HG02981 (cell line): ENCODE data around the gene OSBPL3.
"Not testable (repeated sequence)": the region's sequence is repeated elsewhere in the genome, so short reads cannot be mapped to it uniquely, and the experiment has no call there.

Experiments
- ATAC-seq: cut with Tn5 transposase; IDR thresholded peaks from one replicate; pipeline ENCODE4 v1.9.1; 2021; ENCODE audit warnings: mild to moderate bottlenecking, moderate library complexity; ENCODE audit not compliant: unreplicated experiment

OSBPL3 gene

DNA sequence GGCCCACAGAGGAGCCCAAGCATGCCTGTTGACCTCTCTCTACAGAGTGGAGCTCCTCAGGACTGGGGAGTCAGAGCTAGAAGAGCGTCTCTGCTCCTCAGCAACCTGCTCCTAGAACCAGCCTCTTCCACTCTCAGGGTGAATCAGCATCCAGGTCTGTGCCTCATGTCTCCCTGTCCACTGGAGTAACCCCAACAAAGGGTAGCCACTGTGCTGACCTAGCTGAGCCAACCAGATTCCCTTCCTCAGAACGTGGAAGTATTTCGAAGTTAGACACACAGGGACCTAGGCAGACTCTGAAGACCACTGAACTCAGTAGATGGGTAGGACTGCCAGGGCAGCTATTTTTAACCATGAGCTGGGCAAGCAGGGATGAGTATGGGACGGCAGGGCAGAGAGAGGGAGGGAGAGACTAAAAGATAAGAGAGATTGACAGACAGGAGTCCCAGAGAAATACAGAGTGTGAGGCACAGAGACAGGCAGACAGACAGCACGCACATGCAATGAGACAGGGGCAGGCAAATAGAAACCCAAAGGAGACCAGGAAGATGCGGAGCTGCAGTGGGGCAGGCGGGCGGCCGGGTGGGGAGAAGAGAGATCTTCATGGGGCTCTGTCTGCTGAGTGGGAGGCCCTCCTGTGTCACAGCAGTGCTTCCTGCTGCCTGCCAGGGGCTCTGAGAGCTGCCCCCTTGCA, 56.7 kb downstream of the OSBPL3 start:
- no peak for ATAC-seq

DNA sequence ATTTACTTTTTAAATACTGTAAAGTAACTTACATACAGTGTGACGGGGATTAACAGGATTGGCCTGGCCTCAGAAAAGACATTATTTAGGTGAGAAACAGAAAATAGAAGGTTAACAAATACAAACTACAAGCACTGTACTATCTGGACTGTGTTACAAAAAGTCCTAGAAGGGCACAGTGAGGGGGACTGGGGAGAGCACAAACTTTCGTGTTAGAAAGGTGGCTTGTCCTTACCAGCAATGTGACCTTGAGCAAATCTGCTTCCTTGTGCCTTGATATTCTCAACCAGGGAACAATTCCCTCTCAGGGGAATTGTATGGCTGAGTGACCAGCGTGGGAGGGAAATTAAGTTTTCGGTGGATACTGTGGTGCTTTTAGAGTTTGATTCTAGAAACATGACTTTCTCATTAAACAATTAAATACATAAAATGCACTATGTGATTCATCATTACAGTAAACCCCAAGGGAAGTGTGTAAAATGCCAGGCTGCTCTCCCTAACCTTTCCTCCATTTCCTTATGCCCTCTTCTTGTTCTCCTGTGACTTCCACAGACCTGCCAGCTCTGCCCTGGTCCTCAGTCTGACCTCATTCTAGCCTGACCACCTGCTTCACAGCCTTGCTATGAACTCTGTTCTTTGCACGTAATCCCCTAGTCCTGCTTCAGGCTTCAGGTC, 57.7 kb downstream of the OSBPL3 start:
- ATAC-seq = no peak

DNA sequence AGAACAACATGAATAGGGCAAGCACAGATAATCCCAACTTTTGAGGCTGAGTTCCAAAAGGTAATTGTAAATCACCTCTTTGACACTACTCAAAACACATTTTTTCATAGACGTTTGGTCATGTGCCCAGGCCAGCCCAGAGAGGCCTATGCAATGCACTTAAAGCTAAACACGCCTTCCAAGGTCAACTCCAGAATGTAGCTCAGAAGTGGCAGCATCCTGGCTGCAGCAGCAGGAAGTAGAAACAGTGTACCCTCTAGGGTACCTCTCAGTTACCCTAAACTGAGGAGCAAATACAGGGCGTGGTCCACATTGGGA, 58.7 kb downstream of the OSBPL3 start:
- no peak for ATAC-seq

DNA sequence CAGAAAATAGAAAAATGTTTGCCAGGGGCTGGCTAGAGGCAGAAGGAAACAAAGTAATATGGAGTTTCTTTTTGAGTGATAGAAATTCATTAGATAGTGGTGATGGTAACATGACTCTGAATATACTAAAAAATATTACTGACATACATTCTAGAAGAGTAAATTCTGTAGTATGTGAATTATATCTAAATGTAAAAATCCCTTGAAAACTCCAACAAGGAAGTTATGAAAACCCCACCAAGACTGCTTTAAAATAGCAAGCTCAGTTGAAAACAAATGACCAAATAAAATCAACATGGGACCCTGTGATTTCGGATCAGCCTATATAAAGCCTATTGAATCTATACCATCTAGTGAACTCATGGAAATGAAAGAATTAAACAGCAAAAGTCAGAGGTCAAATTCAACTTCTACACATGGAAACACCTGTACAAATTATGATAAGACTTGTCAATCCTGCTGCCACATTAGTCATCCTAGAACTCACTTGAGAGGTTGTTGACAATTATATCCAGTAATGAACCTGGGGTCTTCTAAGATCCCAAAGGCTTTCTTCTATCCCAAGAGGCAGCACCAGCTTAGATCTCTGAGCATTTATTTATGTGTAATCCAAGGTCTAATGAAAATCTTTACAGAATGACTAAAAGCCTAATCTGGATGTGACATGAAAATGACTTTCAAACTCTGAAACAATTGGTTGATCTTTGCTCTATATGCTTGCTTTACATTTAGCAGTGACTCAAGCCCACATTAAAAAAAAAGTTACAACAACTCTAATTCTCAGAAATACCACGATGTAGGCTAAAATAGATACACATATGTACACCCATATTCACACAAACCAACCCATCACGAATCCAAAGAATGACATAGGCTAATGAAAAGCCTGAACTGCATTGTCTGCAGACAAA, 59.3 kb downstream of the OSBPL3 start:
- no peak for ATAC-seq

DNA sequence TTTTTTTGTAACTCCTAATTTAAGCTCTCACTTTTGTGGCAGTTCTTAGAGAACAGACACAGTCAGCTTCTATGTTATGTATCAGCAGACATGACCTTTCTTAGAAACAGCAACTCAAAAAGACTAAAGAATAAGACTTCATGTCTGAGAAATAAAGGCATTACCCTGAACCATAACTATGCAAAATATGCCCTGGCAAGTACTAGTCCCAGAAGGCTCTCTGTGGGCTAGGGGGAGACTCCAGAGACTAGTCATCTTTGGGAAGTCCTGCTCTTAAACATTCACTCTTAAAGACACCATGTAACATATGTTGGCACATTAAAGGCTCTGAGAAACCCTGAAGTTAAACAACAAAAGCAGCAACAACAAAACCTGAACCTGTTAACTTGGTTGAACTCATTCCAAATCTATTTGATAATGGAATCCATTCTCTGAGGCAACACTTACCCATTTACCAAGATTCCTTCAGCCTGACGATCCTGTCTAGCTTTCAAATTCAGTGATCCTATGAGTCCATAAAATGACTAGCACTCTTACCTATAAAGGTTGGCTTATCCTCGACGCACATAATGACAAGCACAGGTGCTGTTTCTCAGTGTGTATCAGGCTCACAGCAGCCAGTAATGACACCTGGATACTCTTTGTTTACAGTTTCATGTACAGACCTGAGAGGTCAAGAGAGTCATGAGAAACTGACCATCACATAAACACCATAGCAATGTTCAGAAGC, 62.3 kb downstream of the OSBPL3 start:
- ATAC-seq = peak; percentile 36

DNA sequence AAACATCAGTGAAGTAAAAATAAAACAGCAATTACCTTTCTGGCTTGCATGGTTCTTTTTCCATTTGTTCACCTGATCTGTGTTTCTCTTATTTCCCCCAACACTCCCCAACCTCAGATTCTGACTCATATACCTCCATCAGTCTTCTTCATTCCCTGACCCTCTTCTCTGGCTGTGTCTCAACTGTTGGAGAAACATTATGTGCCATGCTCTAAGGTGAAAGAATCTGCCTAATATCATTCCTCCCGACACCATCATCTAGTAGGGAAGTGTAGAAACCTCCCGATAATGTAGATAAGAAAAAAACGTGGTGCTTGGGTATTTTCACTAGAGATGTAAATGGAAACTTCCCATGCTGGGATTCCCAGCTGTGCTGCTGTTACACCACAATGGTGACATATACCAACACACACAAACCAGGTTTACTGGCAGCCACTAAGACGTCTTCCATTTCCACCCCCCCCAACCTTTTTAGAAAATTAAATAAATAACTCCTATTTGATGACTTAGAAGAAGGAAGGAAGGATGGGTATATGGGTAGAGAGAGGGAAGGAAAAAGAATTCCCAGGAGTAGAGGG, 63.4 kb downstream of the OSBPL3 start:
- no peak for ATAC-seq

DNA sequence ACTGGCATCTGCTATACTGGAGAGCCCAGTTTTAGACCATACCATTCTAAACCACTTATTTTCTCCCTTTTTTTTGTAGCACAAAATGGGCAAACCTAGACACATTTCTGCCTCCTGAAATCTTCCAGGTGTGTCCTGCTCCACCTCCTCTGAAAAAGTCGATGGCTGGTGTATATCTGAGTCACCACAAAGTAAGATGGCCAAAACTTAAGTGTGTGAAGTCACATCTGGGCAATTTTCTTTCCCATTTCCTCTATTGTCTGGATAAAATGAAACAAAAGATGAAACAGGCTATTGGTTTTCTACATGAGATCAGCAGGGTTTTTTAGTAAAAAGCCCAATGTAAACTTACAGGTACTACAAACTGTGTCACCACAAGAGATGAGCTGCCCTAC, 65.5 kb downstream of the OSBPL3 start:
- ATAC-seq = no peak

DNA sequence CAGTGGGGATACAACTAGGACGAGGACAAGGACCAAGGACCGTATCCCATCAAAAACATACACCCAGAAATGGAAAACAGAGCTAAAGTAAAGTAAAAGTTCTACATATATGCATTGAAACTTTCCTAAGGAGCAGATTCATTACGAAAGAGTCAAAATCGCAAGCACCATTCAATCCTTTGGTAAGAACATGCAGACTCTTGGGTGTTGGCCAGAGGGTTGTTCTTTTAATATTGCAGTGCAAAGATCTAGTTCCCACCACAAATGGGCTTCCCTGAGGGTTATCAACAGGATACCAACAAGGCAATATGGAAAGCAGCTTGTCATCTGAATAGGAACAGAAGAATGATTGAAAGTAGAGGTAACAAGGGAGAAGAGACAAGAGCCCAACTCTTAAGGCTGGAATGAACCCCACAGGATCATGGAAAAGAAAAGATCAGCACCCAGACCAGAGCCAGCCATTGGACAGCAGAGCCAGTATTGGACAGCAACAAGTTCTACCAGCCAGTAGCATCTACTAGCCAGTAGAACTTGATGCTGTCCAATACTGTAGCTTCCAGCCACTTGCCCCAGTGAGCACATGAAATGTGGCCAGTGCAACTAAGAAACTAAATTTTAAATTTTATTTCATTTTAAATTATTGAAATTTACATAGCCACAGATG, 66.0 kb downstream of the OSBPL3 start:
- ATAC-seq = no peak

DNA sequence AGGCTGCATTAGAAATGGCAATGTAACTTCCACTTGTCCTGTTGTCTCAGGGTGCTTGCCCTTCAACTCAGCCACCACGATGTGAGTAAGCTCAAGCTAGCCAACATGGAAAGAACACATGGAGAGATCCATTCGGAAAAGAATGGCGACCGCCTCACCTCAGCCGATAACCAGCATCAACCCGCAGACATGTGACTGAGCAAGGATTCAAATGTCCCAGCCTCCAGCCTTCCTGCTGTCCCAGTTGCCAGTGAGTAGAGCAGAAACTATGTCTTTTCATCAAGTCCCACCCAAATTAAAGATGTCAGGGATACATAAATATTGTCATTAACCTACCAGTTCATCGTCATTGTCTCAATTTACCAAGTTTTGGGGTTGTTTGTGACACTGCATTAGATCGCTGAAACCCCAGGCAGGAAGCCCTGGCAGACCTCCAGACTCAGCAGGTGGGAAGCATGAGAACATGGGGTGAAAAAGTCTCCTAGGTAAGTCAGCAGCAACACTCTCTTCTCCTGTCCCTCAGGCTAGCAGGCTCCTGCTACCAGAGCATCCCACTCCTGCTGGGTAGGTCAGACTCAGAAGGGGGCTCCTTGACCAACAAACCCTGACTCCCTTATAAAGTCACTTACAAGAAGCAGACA, 67.0 kb downstream of the OSBPL3 start:
- ATAC-seq = no peak

DNA sequence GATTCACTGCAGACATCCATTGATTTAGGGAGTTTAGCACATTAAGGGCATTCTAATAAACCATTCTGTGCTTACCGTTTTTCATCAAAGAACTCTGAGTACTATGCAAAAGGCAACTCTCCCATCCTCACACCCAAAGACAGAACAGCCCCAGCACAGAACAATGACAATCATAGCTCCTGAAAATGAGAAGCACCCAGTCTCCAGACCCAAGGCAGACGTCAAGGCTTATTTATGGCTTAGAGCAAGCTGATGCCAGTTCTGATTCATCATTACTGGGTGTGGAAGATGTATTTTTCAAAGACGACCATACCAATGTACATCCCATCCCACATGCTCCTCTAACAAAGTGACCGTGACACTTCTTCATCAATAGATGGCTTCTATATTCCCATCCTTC, 67.6 kb downstream of the OSBPL3 start:
- no peak for ATAC-seq

DNA sequence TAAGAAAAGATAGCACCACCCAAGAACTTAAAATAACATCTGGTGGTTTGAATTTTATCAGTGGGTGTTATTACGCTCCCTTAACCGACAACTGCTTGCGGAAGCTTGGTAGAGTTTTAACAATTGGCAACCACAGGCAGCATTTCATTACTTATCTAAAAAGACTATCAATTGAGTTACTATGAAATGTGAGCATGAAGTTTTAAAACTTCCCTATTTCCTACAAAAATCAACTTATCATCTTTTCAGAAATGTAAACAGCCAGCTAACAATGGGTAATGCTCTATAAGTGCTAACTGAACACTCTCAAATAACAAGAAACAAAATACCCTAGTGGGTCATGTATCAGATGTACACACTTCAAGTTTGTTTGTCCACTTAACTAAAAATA, 68.8 kb downstream of the OSBPL3 start:
- peak; percentile 36 for ATAC-seq

DNA sequence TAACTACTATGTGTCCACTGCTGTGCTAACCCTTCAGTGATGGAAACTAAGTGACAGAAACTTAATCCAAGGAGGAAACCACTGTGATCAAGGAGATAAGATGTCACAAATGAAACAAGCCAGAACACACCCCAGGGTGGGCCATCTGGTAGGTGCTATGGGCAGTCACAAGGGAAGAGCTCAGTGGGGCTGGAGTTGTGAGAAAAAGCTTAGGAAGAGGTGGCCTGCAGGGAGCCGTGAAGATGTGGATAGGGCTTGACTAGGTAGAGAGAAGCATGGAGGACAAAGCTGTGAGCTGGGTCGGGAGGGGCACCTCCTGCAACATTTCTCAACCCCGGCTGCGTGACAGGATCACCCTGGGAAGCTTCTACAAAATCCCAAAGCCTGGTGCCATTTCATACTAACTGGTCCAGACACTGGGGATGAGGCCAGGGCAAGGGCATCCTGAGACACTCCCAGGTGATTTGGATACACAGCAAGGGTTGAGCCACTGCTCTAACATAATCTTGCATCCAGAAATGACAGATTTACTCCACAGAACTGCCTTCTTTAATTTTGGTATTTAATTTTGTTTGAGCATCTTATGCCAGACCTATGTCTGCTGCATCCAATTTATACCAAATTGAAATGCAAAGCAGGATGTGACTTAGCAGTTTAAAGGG, 69.3 kb downstream of the OSBPL3 start:
- no peak for ATAC-seq

DNA sequence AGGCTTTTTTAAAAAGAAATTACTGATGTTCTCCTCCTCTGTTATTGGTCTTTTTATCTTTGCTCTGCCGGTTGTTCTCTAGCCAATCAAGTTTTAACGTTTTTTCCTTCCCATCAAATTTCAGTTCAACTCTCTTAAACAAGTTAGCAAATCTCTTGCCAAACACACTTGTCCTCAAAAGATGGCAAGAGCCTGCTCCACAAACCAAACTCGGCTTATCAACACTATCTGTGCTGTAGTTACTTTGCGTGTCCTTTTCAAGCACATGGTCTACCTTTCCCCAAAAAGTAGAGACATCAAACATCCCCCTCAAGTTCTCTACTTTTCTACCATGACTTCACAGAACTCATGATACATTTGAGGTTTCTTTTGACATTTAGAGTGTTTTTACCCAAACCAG, 71.3 kb downstream of the OSBPL3 start:
- ATAC-seq = no peak

DNA sequence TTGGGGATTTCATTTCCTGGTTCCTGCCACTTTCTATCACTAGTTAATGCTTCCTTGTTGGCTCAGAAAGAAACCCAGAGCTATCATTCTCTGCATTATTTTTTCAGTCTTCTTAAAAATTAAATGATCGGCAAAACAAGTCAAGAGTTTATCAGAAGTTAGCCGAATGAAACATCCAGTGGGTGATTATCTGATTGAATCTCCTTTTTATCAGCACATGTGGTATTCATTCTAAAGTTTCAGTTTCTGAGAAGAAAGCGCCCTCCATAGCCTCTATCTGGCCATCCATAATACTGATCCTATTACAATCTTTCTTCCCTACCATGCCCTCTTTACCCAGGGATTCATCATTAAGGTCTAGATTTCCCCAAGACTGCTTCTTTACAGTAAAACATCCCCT, 71.8 kb downstream of the OSBPL3 start:
- no peak for ATAC-seq

DNA sequence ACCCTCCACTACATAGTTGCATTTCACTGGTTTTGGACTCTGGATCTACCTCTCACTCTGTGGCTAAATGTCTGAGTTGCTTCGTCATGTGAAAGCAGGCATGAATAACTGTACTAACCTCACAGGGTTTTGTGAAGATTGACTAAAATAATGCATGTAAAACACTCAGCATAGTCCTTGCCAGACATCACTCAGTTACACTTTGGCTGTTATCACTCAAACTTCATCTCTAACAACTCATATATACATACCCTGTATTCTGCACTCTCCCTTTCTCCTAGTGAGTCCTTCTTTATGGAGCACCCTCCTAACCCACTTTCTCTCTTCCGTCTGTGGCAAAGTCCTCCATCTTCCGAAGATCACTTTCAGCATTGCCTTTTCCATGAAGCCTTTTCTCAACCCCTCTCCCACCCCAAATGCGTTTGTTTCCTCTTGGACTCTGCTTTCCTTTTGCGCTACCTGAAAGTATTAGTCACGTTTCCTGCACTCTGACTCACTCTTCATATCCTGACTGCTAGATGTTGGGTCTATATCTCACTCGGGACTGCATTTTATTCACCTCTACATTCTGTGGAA, 72.6 kb downstream of the OSBPL3 start:
- peak; percentile 63 for ATAC-seq

DNA sequence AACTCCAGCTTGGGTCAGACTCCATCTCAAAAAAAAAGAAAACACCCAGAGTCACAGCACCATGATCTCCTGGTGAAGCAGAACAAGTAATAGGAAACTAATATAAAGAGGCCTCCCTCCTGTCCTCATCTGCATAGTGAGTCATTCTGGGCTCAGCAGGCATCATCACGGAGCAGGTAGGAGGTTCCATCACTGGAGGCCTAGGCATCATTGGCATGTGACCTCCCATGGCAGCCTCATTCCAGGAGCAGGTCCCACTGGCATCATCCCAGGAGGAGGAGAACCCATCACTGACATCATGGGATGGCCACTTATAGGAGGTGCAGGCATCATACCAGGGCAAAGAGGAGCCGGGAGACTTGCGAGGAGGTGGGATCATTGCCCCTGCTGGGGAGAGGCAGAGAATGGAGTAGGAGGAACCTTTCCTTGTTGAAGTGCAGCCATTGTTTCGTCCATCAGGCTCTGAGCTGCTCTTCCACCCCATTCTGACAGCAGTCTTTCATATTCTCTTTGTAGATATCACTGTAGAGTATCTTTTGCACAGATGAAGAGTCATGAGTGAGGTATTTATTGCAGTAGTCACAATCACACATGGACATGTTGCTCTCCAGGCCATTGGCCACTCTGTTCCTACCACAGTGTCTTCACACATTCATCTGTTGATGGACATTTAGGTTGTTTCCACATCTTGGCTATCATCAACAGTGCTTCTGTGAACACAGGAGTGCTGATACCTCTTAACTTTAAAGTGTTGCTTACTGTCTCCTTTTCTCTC, 73.8 kb downstream of the OSBPL3 start:
- ATAC-seq = no peak

DNA sequence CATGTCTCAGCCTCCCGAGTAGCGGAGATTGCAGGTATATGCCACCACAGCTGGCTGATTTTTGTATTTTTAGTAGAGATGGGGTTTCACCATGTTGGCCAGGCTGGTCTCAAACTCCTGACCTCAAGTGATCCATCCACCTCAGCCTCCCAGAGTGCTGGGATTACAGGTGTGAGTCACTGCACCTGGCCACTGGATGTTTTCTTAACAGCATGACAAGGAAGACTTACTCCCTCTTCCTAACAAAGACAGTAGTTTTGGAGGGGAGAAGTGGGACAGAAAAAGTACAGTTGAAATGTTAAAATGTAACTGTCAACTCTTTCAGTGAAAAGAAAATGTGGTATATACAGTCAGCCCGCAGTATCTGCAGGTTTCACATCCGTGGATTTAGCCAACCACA, 76.0 kb downstream of the OSBPL3 start:
- ATAC-seq = not testable (repeated sequence)

DNA sequence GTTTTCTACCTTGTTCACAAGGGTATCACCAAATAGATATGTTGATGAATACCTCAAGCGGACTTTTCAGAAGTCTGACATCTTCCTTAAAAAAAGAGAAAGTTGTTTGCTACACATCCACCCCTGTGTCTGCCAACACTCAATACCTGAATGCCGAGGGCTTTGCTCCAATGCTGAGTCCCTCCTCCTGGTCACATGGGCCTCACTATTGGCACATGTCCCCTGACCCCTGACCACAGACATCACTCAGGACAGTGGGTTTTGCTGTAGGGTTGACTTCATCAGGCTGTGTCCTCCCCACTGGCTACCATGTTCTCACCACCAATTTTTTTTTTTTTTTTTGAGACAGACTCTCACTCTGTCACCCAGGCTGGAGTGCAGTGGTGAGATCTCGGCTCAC, 76.4 kb downstream of the OSBPL3 start:
- no peak for ATAC-seq
